HEK293 (cell line): ENCODE results near the gene THOC7.

Experiments
- CTCF ChIA-PET: fragments of 350-600 bp; formaldehyde crosslinking; extraction: SDS; loops from one replicate; lab custom pipeline; 2021; ENCODE audit warnings: antibody characterized with exemption; lab: Yijun Ruan, JAX
- POLR2A ChIA-PET: fragments of 300-600 bp; formaldehyde crosslinking; extraction: SDS; loops from one replicate; lab custom pipeline; 2020; ENCODE audit warnings: antibody characterized with exemption, inconsistent platforms; lab: Yijun Ruan, JAX
- H3K27ac ChIP-seq: fragments of 200-500 bp; sonication (Bioruptor generic); 2 replicates; pipeline ENCODE4 v1.5.1; 2014; ENCODE audit warnings: low read depth, low read length, control low read depth, inconsistent platforms; ENCODE audit errors: extremely low read depth
- H3K36me3 ChIP-seq, 2 experiments: fragments of 200-500 bp in 1 of 2; sonication (Bioruptor generic) in 1 of 2; 1 replicate in 1 of 2; 2 replicates in 1 of 2; pipeline ENCODE4 v1.5.1; 2014 to 2017; ENCODE audit warnings: inconsistent platforms in 2 of 2, low read length in 2 of 2; ENCODE audit not compliant: control insufficient read depth in 2 of 2, insufficient read depth in 1 of 2
- H3K4me1 ChIP-seq: fragments of 200-500 bp; sonication (Bioruptor generic); 2 replicates; pipeline ENCODE4 v1.5.1; 2014; ENCODE audit warnings: mild to moderate bottlenecking, low read length, inconsistent platforms; ENCODE audit not compliant: control insufficient read depth, insufficient read depth
- H3K4me3 ChIP-seq: 2 replicates; pipeline ENCODE4 v1.5.1; 2011; ENCODE audit warnings: low read depth, mild to moderate bottlenecking, control low read depth, low read length, moderate library complexity
- H3K9me3 ChIP-seq: fragments of 200-500 bp; sonication (Bioruptor generic); 2 replicates; pipeline ENCODE4 v1.5.1; 2014; ENCODE audit warnings: low read depth, low read length, inconsistent platforms; ENCODE audit not compliant: control insufficient read depth, insufficient read depth
- CTCF ChIP-seq: fragments of 450-650 bp; formaldehyde crosslinking; IDR thresholded peaks from 2 replicates; pipeline ENCODE4 v1.5.1; 2016; ENCODE audit warnings: missing biosample characterization, missing genetic modification characterization
- HIC1 ChIP-seq: fragments of 450-650 bp; formaldehyde crosslinking; IDR thresholded peaks from 2 replicates; pipeline ENCODE4 v1.5.1; 2016; ENCODE audit warnings: missing biosample characterization, missing genetic modification characterization
- KLF1 ChIP-seq: fragments of 450-650 bp; formaldehyde crosslinking; IDR thresholded peaks from 2 replicates; pipeline ENCODE4 v1.5.1; 2016; ENCODE audit warnings: missing biosample characterization, missing genetic modification characterization
- TCF7L2 ChIP-seq: IDR thresholded peaks from 2 replicates; pipeline ENCODE4 v1.6.1; 2011; ENCODE audit warnings: low read depth, mild to moderate bottlenecking, inconsistent platforms, low read length, moderate library complexity, borderline replicate concordance
- ZBTB17 ChIP-seq: fragments of 450-650 bp; formaldehyde crosslinking; IDR thresholded peaks from 2 replicates; pipeline ENCODE4 v1.5.1; 2016; ENCODE audit warnings: missing biosample characterization, missing genetic modification characterization
- ZBTB20 ChIP-seq: fragments of 450-650 bp; formaldehyde crosslinking; IDR thresholded peaks from 2 replicates; pipeline ENCODE4 v1.5.1; 2016; ENCODE audit warnings: missing biosample characterization, missing genetic modification characterization
- ZBTB7A ChIP-seq: fragments of 450-650 bp; formaldehyde crosslinking; IDR thresholded peaks from 2 replicates; pipeline ENCODE4 v1.5.1; 2016; ENCODE audit warnings: low read depth, missing biosample characterization, missing genetic modification characterization
- ZEB2 ChIP-seq: fragments of 450-650 bp; formaldehyde crosslinking; IDR thresholded peaks from 2 replicates; pipeline ENCODE4 v1.5.1; 2016; ENCODE audit warnings: missing biosample characterization, missing genetic modification characterization
- ZFHX2 ChIP-seq: fragments of 450-650 bp; formaldehyde crosslinking; conservative IDR thresholded peaks from 2 replicates; pipeline ENCODE4 v1.5.1; 2016; ENCODE audit warnings: missing biosample characterization, missing genetic modification characterization
- ZNF2 ChIP-seq: fragments of 450-650 bp; formaldehyde crosslinking; IDR thresholded peaks from 2 replicates; pipeline ENCODE4 v1.5.1; 2016; ENCODE audit warnings: missing biosample characterization, missing genetic modification characterization
- ZNF335 ChIP-seq: fragments of 450-650 bp; formaldehyde crosslinking; conservative IDR thresholded peaks from 2 replicates; pipeline ENCODE4 v1.5.1; 2016; ENCODE audit warnings: missing biosample characterization, missing genetic modification characterization
- ZNF341 ChIP-seq: fragments of 450-650 bp; formaldehyde crosslinking; IDR thresholded peaks from 2 replicates; pipeline ENCODE4; 2016; ENCODE audit warnings: low read depth, missing biosample characterization, missing genetic modification characterization
- ZNF426 ChIP-seq: fragments of 450-650 bp; formaldehyde crosslinking; IDR thresholded peaks from 2 replicates; pipeline ENCODE4 v1.5.1; 2017; ENCODE audit warnings: missing biosample characterization, missing genetic modification characterization, mild to moderate bottlenecking, inconsistent platforms, moderate library complexity
- ZNF600 ChIP-seq: fragments of 450-650 bp; formaldehyde crosslinking; IDR thresholded peaks from 2 replicates; pipeline ENCODE4 v1.5.1; 2016; ENCODE audit warnings: missing biosample characterization, missing genetic modification characterization
- ZNF639 ChIP-seq: fragments of 450-650 bp; formaldehyde crosslinking; IDR thresholded peaks from 2 replicates; pipeline ENCODE4 v1.5.1; 2016; ENCODE audit warnings: missing biosample characterization, missing genetic modification characterization
- ZNF76 ChIP-seq: fragments of 450-650 bp; formaldehyde crosslinking; IDR thresholded peaks from 2 replicates; pipeline ENCODE4; 2016; ENCODE audit warnings: low read depth, missing biosample characterization, missing genetic modification characterization, borderline replicate concordance
- ZNF777 ChIP-seq: fragments of 450-650 bp; formaldehyde crosslinking; IDR thresholded peaks from 2 replicates; pipeline ENCODE4 v1.5.1; 2017; ENCODE audit warnings: missing biosample characterization, missing genetic modification characterization, borderline replicate concordance
- TF ChIP-seq, protein P1 (sequence below): fragments of 450-650 bp; formaldehyde crosslinking; optimal IDR thresholded peaks from 2 replicates; pipeline ENCODE3; 2016; ENCODE audit warnings: missing biosample characterization, mild to moderate bottlenecking, missing genetic modification characterization
- TF ChIP-seq, protein P2 (sequence below): fragments of 450-650 bp; formaldehyde crosslinking; conservative IDR thresholded peaks from 2 replicates; pipeline ENCODE4 v1.5.1; 2016; ENCODE audit warnings: low read depth, missing biosample characterization, missing genetic modification characterization
- TF ChIP-seq, protein P3 (sequence below): fragments of 450-650 bp; formaldehyde crosslinking; IDR thresholded peaks from 2 replicates; pipeline ENCODE4 v1.5.1; 2017; ENCODE audit warnings: missing biosample characterization, missing genetic modification characterization
- TF ChIP-seq, protein P4 (sequence below): fragments of 450-650 bp; formaldehyde crosslinking; IDR thresholded peaks from 2 replicates; pipeline ENCODE4 v1.5.1; 2016; ENCODE audit warnings: missing biosample characterization, missing genetic modification characterization

Gene THOC7

DNA sequence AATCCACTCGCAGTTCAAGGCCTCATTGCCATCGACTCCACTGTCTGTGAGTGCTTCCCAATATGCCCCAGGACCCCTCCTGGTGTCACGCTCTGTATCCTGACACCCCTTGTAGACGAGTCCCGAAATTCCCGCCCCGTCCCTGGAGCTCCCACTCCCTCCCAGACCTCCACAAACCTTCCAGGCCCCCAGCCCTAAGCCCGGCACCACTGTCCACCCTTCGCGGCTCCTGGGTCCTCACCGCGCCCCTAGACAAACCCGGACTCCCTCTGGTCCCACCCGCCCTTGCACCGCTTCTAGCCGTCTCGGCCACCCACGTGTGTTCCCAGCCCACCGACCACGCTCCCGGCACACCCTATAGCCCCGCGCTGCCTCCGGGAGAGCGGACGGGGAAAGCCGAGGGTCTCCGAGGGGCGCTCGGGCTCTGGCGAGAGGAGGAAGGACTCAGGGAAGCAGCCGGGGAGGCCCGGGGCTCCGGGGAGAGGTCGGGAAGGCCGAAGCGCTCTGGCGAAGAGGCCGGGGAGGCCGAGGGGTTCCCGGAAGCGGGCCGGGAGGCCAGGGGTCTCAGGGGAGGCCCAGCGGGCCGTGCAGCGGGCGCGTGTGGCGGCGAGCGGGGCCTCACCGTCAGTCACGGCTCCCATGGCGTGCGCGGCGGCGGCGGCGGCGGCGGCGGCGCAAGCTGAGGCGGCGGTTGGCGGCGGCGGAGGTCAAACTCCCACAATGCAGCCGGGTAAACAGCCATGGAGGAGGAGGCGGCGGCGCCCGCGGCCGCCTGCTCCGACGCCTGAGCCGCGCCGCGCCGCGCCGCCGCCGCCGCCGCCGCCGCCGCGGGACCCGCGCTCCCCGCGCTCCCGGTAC lies at the start of gene THOC7, which contains the start of gene ATXN7:
Gene THOC7 (minus strand): TSS at position 656 of the 858 bp plus-strand sequence. CDS start 15 bp downstream, at position 641.
Gene ATXN7 (plus strand): TSS at position 718 of the 858 bp plus-strand sequence. CDS start 48,732 bp downstream, outside the sequence.
- H3K9me3 ChIP-seq: no peaks in the 10 kb centered on the region
- H3K36me3 ChIP-seq: peaks cover 0 to 4% of the 10 kb centered on the region in 2 experiments; a peak in 1 of 3 replicates
- no peaks in the 10 kb centered on the region; the same call in 1 of the 2 replicates for H3K4me1 ChIP-seq
- peak within 1 kb of the TSS; percentile 89 for H3K27ac ChIP-seq
- ChIA-PET POLR2A (interaction anchor here (0.7 to 0.9 kb wide), 3 partner anchors 13 to 48 kb away, joined by 3 to 5 read pairs (median 5); partner anchors contain the start of gene SCAANT1), CTCF (no interaction called here)
- H3K4me3 ChIP-seq: peak within 1 kb of the TSS; percentile 96
- TF ChIP-seq, protein P1, sequence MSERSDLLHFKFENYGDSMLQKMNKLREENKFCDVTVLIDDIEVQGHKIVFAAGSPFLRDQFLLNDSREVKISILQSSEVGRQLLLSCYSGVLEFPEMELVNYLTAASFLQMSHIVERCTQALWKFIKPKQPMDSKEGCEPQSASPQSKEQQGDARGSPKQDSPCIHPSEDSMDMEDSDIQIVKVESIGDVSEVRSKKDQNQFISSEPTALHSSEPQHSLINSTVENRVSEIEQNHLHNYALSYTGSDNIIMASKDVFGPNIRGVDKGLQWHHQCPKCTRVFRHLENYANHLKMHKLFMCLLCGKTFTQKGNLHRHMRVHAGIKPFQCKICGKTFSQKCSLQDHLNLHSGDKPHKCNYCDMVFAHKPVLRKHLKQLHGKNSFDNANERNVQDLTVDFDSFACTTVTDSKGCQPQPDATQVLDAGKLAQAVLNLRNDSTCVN (tag by site-specific recombination): peak; percentile 35
- TF ChIP-seq ZBTB17 (tag by site-specific recombination) (peak; percentile 74), TCF7L2 (no peak), KLF1 (tag by site-specific recombination) (0 out of 2 replicates have a peak, but pooled peaks have one; percentile 17), ZFHX2 (tag by site-specific recombination) (peak; percentile 36), CTCF (tag by site-specific recombination) (no peak), ZBTB20 (peak; percentile 85), ZNF426 (tag by site-specific recombination) (no peak), ZNF639 (no peak), ZNF335 (tag by site-specific recombination) (peak; percentile 80), ZNF2 (0 out of 2 replicates have a peak, but pooled peaks have one; percentile 34), ZNF76 (tag by site-specific recombination) (peak; percentile 94), ZNF341 (no peak), ZNF600 (tag by site-specific recombination) (peak; percentile 39; the same call in 1 of the 2 replicates), ZEB2 (tag by site-specific recombination) (0 out of 2 replicates have a peak, but pooled peaks have one; percentile 26), ZBTB7A (tag by site-specific recombination) (no peak), ZNF777 (tag by site-specific recombination) (peak; percentile 55; the same call in 1 of the 2 replicates), HIC1 (no peak)
- TF ChIP-seq, protein P2, sequence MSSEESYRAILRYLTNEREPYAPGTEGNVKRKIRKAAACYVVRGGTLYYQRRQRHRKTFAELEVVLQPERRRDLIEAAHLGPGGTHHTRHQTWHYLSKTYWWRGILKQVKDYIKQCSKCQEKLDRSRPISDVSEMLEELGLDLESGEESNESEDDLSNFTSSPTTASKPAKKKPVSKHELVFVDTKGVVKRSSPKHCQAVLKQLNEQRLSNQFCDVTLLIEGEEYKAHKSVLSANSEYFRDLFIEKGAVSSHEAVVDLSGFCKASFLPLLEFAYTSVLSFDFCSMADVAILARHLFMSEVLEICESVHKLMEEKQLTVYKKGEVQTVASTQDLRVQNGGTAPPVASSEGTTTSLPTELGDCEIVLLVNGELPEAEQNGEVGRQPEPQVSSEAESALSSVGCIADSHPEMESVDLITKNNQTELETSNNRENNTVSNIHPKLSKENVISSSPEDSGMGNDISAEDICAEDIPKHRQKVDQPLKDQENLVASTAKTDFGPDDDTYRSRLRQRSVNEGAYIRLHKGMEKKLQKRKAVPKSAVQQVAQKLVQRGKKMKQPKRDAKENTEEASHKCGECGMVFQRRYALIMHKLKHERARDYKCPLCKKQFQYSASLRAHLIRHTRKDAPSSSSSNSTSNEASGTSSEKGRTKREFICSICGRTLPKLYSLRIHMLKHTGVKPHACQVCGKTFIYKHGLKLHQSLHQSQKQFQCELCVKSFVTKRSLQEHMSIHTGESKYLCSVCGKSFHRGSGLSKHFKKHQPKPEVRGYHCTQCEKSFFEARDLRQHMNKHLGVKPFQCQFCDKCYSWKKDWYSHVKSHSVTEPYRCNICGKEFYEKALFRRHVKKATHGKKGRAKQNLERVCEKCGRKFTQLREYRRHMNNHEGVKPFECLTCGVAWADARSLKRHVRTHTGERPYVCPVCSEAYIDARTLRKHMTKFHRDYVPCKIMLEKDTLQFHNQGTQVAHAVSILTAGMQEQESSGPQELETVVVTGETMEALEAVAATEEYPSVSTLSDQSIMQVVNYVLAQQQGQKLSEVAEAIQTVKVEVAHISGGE (tag by site-specific recombination): 0 out of 2 replicates have a peak, but pooled peaks have one; percentile 10
- TF ChIP-seq, protein P3, sequence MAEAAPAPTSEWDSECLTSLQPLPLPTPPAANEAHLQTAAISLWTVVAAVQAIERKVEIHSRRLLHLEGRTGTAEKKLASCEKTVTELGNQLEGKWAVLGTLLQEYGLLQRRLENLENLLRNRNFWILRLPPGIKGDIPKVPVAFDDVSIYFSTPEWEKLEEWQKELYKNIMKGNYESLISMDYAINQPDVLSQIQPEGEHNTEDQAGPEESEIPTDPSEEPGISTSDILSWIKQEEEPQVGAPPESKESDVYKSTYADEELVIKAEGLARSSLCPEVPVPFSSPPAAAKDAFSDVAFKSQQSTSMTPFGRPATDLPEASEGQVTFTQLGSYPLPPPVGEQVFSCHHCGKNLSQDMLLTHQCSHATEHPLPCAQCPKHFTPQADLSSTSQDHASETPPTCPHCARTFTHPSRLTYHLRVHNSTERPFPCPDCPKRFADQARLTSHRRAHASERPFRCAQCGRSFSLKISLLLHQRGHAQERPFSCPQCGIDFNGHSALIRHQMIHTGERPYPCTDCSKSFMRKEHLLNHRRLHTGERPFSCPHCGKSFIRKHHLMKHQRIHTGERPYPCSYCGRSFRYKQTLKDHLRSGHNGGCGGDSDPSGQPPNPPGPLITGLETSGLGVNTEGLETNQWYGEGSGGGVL (tag by site-specific recombination): 0 out of 2 replicates have a peak, but pooled peaks have one; percentile 4
- TF ChIP-seq, protein P4, sequence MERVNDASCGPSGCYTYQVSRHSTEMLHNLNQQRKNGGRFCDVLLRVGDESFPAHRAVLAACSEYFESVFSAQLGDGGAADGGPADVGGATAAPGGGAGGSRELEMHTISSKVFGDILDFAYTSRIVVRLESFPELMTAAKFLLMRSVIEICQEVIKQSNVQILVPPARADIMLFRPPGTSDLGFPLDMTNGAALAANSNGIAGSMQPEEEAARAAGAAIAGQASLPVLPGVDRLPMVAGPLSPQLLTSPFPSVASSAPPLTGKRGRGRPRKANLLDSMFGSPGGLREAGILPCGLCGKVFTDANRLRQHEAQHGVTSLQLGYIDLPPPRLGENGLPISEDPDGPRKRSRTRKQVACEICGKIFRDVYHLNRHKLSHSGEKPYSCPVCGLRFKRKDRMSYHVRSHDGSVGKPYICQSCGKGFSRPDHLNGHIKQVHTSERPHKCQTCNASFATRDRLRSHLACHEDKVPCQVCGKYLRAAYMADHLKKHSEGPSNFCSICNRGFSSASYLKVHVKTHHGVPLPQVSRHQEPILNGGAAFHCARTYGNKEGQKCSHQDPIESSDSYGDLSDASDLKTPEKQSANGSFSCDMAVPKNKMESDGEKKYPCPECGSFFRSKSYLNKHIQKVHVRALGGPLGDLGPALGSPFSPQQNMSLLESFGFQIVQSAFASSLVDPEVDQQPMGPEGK (tag by site-specific recombination): 0 out of 2 replicates have a peak, but pooled peaks have one; percentile 29
